NOMO-1 treated with DMSO at 0.1 percent for 48 hours (cell line): ENCODE data around the gene PROX1.

Experiments
- DNase-seq: peaks from one replicate; lab custom pipeline; 2025; ENCODE audit not compliant: unreplicated experiment; lab: John Stamatoyannopoulos, UW

The PROX1 gene

DNA sequence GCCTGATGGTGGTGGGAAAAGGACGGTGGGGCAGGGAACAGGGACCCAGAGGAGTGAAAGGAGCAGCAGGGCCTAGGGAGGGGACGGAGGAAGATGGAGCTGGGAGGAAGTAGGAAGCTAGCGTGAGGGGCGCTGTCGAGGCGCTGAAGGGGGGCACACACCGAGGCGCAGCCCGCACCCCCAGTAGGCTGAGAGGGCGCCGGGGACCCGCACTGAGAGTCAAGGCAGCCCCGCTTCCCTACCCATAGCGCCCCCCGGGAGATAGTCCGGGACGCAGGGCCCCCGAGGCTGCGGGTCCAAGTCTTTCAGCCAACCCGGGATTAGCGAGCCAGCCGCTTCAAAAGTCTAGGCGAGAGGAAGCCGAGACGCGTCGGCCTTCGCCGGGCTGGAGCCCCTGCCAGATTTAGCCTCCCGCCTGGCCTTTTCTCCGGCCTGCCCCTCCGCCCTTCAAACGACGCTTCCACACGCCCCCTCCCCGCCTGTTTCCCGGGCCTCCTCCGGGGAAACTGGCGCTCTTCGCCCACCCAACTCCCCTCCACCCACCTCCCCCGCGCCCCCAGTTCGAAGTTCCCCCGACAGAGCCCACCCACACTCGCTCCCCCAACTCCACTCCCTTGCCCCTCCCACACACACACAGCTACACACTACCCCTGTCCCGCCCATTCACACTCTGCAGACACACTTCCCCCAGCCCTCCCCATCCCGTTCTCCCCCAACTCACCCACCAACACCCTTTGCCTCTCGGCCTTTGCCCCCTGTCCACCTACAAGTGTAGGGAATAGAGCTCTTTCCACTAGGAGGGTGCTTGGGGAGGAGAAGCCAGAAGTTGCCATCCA lies 7.8 kb upstream of the PROX1 start:
- DNase-seq = no peak

DNA sequence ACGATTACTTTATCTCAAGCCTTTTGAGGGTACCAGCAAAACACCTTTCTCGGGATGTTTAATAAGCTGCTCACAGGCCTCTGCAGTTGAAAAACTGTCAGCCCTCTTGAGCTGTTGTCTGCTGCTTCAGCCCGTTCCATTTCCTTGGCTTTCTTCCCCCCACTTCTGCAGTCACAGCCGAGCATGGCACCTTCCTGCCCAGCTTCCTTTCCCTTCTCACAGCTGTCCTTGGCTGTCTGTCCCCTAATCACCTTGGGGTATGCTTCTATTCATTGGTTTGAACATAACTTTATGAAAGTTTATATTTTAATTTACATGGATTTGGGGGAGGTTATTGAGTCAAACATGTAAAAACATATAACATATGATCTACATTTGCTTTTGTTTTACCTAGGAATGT lies 6.9 kb upstream of the PROX1 start:
- DNase-seq = no peak

DNA sequence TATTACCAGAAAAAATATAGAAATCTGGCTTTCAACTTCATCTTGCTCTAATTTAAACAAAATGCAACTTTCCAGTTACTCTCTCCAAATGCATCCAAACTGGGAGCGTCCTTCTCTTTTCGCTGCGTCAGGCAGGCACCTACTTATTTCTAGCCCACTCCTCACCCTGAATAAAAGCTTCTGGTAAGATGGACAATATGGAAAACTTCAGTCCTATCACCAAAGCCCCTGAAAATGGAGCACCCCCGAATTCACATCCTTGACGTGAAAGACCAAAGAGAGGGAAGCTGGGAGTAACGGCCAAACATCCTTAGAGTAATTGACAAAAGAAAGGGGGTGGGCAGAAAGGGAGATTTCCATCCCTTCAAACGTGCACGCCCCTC lies 5.5 kb upstream of the PROX1 start:
- DNase-seq = no peak

GRCh38 chr1:213982672-213983492 lies 4.9 kb upstream of the PROX1 start:
- no peak for DNase-seq

- DNase-seq = no peak
These were observed 4.0 kb upstream of the PROX1 start for GRCh38 chr1:213983493-213984386.

DNA sequence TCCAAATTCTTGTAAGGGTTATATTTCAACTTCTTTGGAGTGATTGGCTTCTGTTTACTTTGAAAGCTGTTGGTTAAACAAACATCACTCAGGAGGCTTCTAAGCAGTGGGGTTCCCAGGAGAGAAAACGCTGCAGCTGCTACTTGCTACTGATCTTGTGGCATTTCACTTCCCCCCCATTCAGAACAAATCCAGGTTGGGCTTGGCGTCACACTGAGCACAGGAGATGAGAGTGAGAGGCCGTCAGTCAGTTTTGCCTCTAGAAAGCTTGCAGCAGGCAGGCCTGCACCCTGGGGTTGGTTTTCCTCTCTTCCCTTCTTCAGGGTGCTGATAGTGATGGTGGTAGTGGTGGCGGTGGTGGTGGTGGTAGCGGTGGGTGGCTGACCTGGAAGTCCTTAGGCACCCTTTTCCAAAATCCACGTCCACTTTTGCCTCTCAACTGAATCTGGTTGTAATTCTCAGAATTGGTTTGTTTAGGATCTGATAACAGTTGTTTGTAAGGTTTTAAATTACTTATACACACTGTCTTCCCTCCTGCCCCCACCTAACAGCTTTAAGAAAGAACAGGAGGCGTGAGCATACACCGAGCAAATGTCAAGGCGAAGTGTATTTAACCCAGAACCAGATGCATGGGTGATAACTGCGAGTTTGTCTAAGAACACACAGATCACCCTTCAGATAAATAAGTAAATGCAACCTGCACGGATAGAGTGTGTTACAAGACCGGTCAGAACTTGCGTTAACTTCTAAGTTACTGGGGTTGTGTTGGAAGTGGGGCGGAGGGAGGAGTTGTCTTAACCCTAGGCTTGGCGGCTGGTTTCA lies 3.2 kb upstream of the PROX1 start:
- no peak for DNase-seq

DNA sequence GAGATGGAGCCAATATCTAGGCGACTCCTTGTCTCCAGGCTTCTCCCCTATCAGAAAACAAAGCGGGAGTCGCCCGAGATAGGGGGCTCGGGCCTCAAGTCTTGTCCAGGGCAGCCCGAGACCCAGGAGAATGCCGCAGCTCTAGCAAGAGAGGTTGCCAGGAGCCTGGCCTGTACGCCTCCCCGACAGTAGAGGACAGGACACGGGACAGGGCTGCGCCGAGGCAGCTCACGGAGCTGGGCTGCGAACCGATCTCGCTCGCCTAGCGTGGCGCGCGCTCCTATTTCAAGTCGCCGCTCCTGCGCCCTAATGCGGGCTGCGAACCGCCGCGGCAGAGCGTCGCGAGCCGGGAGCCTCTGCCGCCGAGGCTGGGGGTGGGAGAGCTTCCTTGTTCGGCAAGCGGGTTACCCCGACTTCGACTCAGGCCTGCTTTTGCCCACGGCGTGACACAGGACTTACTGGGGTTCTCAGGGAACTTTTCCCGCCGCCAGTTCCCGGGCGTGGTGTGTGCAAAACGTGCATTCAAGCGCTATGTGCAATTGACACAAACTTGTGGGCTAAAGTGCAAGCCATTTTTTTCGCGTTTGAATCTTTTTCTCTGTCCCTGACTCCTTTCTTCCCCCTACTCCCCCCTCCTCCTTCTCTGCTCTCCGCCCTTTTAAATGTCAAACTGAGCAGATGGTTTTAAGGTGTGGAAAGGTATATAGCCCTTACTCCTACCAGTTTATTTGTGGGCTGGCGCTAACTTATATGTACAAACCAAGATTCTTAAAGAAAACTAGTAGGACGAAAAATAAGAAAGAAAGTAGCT lies 2.4 kb upstream of the PROX1 start:
- DNase-seq = no peak

- no peak for DNase-seq
These were observed 1.5 kb upstream of the PROX1 start for GRCh38 chr1:213986020-213986924.

- DNase-seq = no peak
These were observed 885 bp upstream of the PROX1 start for GRCh38 chr1:213986925-213987250.

DNA sequence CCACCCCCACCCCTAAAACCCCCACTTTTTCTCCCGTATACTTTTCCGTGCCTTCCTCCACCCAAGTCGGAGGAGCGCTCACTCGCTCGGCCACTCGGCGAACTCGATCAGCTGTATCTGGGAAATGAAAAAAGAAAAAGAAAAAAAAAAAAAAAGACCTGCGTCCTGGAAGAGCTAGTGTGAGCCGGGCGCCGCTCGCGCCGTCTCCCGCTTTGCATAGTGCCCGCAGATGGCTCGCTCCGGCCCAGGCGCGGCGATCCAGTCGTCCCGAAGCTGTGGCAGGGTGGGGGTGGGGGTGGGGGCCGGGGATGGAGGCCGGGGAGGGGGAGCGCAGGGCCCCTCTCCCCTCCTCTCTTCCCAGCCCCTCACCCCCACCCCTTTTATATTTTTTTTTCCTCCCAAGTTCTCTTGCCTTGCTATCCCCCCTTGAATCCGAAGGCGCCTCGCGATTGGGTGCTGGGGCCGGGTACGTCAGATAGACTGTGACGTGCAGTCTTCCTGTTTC lies 299 bp upstream of the PROX1 start:
- no peak for DNase-seq

GRCh38 chr1:213988507-213989001 lies 781 bp downstream of the PROX1 start:
- no peak for DNase-seq

GRCh38 chr1:213989002-213989855 lies 1.5 kb downstream of the PROX1 start:
- DNase-seq = peak; percentile 43

GRCh38 chr1:213993929-213994328 lies 6.2 kb downstream of the PROX1 start:
- no peak for DNase-seq

DNA sequence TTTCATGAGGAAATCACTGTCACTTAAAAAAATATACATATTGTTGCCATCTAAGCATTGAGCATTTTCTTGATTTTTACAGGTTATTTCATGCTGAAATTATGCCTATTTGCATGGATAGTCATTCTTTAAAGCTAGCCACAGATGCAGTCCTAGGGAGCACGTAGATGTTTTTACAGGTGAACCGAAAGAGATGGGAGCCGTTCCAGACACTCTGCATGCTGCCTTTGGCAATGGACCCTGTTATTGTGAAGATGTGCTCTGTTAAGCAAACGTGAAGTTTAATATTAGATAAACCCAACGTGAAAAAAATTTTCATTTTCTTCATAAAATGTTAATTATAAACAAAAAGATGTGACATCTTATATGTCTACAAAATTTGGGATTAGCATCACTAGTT lies 7.1 kb downstream of the PROX1 start:
- no peak for DNase-seq

DNA sequence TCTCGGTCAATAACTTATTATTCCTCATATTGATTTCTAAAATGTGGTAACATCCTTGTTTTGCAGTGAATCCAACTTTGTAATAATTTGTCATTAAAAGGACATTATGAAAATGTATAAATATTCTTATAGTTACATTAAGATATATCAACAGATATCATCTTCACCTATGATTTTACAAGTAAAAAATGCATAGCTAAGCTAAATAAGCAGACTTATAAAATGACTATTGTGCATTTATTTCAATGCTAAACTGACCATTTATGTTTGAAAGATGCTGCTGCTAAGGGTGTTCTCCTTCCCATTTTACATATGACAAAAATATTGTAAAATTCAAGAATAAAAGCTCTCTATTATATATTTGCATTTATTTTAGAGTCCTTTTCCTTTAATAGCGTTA lies 7.8 kb downstream of the PROX1 start:
- no peak for DNase-seq

DNA sequence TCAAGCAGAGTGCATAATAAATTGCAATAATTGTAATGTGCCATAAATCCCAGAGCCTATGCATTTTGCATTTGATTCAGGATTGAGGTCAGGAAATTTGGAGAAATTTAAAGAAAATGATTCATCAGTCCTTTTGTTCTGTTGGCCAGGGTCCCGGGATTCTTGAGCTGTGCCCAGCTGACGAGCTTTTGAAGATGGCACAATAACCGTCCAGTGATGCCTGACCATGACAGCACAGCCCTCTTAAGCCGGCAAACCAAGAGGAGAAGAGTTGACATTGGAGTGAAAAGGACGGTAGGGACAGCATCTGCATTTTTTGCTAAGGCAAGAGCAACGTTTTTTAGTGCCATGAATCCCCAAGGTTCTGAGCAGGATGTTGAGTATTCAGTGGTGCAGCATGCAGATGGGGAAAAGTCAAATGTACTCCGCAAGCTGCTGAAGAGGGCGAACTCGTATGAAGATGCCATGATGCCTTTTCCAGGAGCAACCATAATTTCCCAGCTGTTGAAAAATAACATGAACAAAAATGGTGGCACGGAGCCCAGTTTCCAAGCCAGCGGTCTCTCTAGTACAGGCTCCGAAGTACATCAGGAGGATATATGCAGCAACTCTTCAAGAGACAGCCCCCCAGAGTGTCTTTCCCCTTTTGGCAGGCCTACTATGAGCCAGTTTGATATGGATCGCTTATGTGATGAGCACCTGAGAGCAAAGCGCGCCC lies 8.7 kb downstream of the PROX1 start:
- no peak for DNase-seq
